IPS DF 6.9 (cell line): ENCODE data around the gene TRMT112.

Source experiments
- DNase-seq: peaks from one replicate; pipeline ENCODE4 v3.0.0-alpha.2; 2013; ENCODE audit warnings: low read depth, low spot score
- H3K27ac ChIP-seq: one replicate; pipeline ENCODE4 v1.5.1; 2013; ENCODE audit warnings: low read length, control low read depth
- H3K27me3 ChIP-seq: 2 replicates; pipeline ENCODE4 v1.6.1; 2013; ENCODE audit warnings: mild to moderate bottlenecking, low read length; ENCODE audit not compliant: control insufficient read depth, insufficient read depth
- H3K36me3 ChIP-seq: 2 replicates; pipeline ENCODE4 v1.6.1; 2013; ENCODE audit warnings: low read length; ENCODE audit not compliant: control insufficient read depth, insufficient read depth
- H3K4me1 ChIP-seq: 2 replicates; pipeline ENCODE4 v1.6.1; 2013; ENCODE audit warnings: low read length; ENCODE audit not compliant: control insufficient read depth, insufficient read depth
- H3K4me3 ChIP-seq: 2 replicates; pipeline ENCODE4 v1.5.1; 2013; ENCODE audit warnings: mild to moderate bottlenecking, low read length
- H3K9me3 ChIP-seq: 2 replicates; pipeline ENCODE4 v1.6.1; 2013; ENCODE audit warnings: low read length, inconsistent platforms; ENCODE audit not compliant: control insufficient read depth, insufficient read depth
- WGBS: extraction: QIAGEN DNeasy Blood & Tissue Kit; methylation state at CpG from one replicate; pipeline ENCODE4 v1.1.7; 2013; ENCODE audit warnings: mixed read lengths, missing lambda C conversion rate; ENCODE audit not compliant: insufficient read length, insufficient coverage; 5-methylcytosine and 5-hydroxymethylcytosine counted together

TRMT112 gene

GRCh38 chr11:64340671-64341335, 23.4 kb upstream of the TRMT112 start:
- Histone ChIP-seq H3K27me3 (no peaks in the 10 kb centered on the region), H3K36me3 (no peaks in the 10 kb centered on the region), H3K4me1 (peaks cover 8% of the 10 kb centered on the region), H3K27ac (no peak overlapping the region), H3K4me3 (peak overlapping the region; percentile 43; the same call in 1 of the 2 replicates), H3K9me3 (no peaks in the 10 kb centered on the region)
- no peak for DNase-seq
- WGBS = no CpG with 5 or more reads among the region's 33 CpGs

DNA sequence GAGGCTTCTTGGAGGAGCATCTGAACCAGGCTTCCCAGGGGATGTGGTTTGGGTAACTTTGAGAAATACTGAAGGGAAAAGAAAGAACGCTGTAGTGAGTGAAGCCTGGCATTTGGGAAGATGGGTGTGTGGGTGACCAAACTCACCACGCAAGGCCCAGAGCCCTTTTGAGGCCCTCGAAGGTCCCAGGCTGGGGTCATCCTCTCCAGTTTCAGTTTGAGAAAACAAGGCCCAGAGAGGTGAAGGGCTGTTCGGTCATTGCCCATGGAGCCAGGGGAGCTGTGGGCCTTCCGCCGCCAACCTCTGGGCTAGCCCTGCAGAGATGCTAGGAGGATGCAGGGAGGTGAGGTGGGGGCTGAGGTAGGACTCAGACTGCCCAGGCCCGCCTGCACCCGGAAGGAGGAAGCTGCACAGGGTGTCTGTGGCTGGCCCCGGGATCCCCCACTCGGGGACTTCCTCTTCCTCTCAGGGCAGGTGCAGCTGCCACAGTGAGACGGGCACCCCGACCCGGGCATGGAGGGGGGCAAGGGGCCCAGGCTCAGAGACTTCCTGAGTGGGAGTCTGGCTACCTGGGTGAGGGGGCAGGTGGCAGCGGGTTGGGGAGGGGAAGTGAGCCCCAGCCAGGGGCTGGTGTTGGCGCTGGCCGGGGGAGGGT, 22.5 kb upstream of the TRMT112 start, which contains the start of gene CCDC88B:
TSS of gene CCDC88B (plus strand) at position 451 of the 655 bp plus-strand sequence. CDS start at position 514, 63 bp downstream.
- H3K27me3 ChIP-seq = no peaks in the 10 kb centered on the region
- no CpG with 5 or more reads among the region's 16 CpGs for WGBS
- no peaks in the 10 kb centered on the region for H3K9me3 ChIP-seq
- no peaks in the 10 kb centered on the region for H3K36me3 ChIP-seq
- no peak within 1 kb of the TSS for H3K27ac ChIP-seq
- peaks cover 8% of the 10 kb centered on the region for H3K4me1 ChIP-seq
- H3K4me3 ChIP-seq = peak within 1 kb of the TSS; percentile 43; the same call in 1 of the 2 replicates
- no peak for DNase-seq

- no peaks in the 10 kb centered on the region for H3K36me3 ChIP-seq
- H3K9me3 ChIP-seq = no peaks in the 10 kb centered on the region
- no peak for DNase-seq
- H3K27me3 ChIP-seq = no peaks in the 10 kb centered on the region
- H3K4me3 ChIP-seq = no peak overlapping the region
- H3K27ac ChIP-seq = no peak overlapping the region
- no CpG with 5 or more reads among the region's 4 CpGs for WGBS
- peaks cover 8% of the 10 kb centered on the region for H3K4me1 ChIP-seq
Observed at GRCh38 chr11:64339286-64339685, 21.9 kb upstream of the TRMT112 start.

DNA sequence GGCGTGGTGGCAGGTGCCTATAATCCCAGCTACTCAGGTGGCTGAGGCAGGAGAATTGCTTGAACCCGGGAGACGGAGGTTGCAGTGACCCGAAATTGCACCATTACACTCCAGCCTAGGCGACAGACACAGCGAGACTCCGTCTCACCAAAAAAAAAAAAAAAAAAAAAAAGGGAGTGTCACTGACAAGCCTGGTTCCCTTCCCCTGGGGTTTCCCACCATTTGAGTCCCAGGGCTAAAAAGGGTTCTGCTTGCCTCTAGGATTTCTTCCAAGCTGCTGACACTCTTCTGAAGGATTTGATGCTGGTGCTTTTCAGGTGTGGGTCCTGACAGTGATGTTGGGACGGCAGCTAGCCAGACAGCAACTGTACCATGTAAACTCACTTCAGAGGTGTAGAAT, 21.4 kb upstream of the TRMT112 start:
- Histone ChIP-seq H3K4me3 (no peak overlapping the region), H3K9me3 (no peaks in the 10 kb centered on the region), H3K4me1 (peaks cover 8% of the 10 kb centered on the region), H3K27me3 (no peaks in the 10 kb centered on the region), H3K36me3 (no peaks in the 10 kb centered on the region), H3K27ac (no peak overlapping the region)
- WGBS = no CpG with 5 or more reads among the region's 8 CpGs
- no peak for DNase-seq

- WGBS = no CpG with 5 or more reads among the region's 8 CpGs
- peaks cover 6% of the 10 kb centered on the region for H3K4me1 ChIP-seq
- no peak overlapping the region for H3K27ac ChIP-seq
Observed at GRCh38 chr11:64337538-64338249, 20.3 kb upstream of the TRMT112 start.

GRCh38 chr11:64334764-64335735, 17.7 kb upstream of the TRMT112 start:
- DNase-seq = no peak
- Histone ChIP-seq H3K9me3 (no peaks in the 10 kb centered on the region), H3K4me1 (peaks cover 3% of the 10 kb centered on the region), H3K27me3 (no peaks in the 10 kb centered on the region), H3K27ac (no peak overlapping the region), H3K36me3 (no peaks in the 10 kb centered on the region), H3K4me3 (no peak overlapping the region)
- no CpG with 5 or more reads among the region's 13 CpGs for WGBS

More at GRCh38 chr11:64337538-64338249, 20.3 kb upstream of the TRMT112 start:
- no peaks in the 10 kb centered on the region for H3K9me3 ChIP-seq
- no peaks in the 10 kb centered on the region for H3K27me3 ChIP-seq
- H3K36me3 ChIP-seq = no peaks in the 10 kb centered on the region
- no peak overlapping the region for H3K4me3 ChIP-seq
- no peak for DNase-seq

GRCh38 chr11:64333556-64333955, 16.2 kb upstream of the TRMT112 start:
- no peaks in the 10 kb centered on the region for H3K9me3 ChIP-seq
- peaks cover 3% of the 10 kb centered on the region; the same call in 1 of the 2 replicates for H3K4me1 ChIP-seq
- DNase-seq = no peak
- H3K36me3 ChIP-seq = no peaks in the 10 kb centered on the region
- no peak overlapping the region for H3K4me3 ChIP-seq
- no peak overlapping the region for H3K27ac ChIP-seq
- H3K27me3 ChIP-seq = no peaks in the 10 kb centered on the region
- WGBS = no CpG with 5 or more reads among the region's 8 CpGs

DNA sequence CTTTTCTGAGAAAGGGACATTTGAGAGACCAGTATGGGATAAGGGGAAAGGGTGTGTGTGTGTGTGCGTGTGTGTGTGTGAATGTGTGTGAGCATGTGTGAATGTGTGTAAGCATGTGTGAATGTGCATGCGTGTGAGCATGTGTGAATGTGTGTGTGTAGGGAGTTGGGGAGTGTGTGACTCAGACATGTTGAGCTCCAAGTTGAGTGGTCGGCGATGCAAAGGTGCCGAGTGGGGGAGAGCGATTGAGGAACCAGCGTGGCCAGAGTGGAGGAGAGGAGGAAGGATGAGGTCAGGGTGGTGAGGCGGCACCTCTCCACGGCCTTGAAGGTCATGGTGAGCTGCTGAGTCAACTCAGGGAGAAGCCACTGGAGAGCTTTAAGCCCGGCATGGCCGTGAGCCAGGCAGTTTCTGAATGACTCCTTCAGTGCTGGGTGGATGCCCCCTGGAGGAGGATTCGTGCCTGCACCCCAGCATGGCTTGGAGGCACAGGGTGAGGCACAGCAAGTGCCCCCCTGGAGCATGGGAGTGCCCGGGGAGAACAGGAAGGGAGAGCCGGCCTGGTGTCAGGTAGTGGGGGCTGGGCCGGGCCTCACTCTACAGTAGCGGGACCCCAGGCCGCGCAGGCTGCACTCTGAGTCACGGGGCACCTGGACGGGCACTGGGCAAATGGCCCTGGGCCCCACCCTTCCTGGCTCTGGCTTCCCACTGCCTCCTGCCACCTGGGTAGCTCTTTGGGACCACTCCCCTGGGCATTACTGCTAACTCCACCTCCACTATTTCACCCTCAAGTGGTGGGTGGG, 14.4 kb upstream of the TRMT112 start:
- 100% methylated on average over 3 of the region's 20 CpGs for WGBS
- Histone ChIP-seq H3K27ac (no peak overlapping the region), H3K36me3 (no peaks in the 10 kb centered on the region), H3K27me3 (no peaks in the 10 kb centered on the region), H3K4me3 (no peak overlapping the region), H3K9me3 (no peaks in the 10 kb centered on the region), H3K4me1 (peaks cover 3% of the 10 kb centered on the region; the same call in 1 of the 2 replicates)
- DNase-seq = no peak

GRCh38 chr11:64330888-64331287, 13.5 kb upstream of the TRMT112 start:
- Histone ChIP-seq H3K4me3 (no peak overlapping the region), H3K27me3 (no peaks in the 10 kb centered on the region), H3K9me3 (no peaks in the 10 kb centered on the region), H3K4me1 (peaks cover 3% of the 10 kb centered on the region; the same call in 1 of the 2 replicates), H3K27ac (no peak overlapping the region), H3K36me3 (no peaks in the 10 kb centered on the region)
- WGBS = no CpG with 5 or more reads among the region's 11 CpGs
- DNase-seq = no peak
